ENCODE measurements around the gene SPTSSB.

- TF ChIP-seq CTCF (IDR thresholded peaks at IDR 0.05) (no peak), POLR2AphosphoS5 (IDR thresholded peaks at IDR 0.05) (no peak)
Measured at GRCh38 chr3:161325059-161325458, 46.3 kb downstream of the SPTSSB start.
